Measurements from ENCODE around the gene EHMT1. TPM values are rescaled to one million over a fixed set of nuclear protein-coding genes. Genes with fewer than 3 reads are reported as not detected.

Gene EHMT1
- total RNA-seq, 1 donor from 2014 or later, result 82.7 TPM

- no peak overlapping the region for H3K27ac ChIP-seq
- H3K36me3 ChIP-seq, result peaks cover 6% of the 10 kb centered on the region
- ATAC-seq, result no peak
- no peaks in the 10 kb centered on the region for H3K4me1 ChIP-seq
- H3K9me3 ChIP-seq, result no peaks in the 10 kb centered on the region
- no peak for DNase-seq
- H3K27me3 ChIP-seq, result no peaks in the 10 kb centered on the region
- intact Hi-C loops (cut with DNase I), result no loop called here
- no peak overlapping the region for H3K4me3 ChIP-seq
- TF ChIP-seq CTCF (IDR thresholded peaks at IDR 0.05), result no peak
Observed at GRCh38 chr9:137738703-137739102, 119.9 kb downstream of the EHMT1 start.

GRCh38 chr9:137739371-137740309, 120.8 kb downstream of the EHMT1 start:
- H3K27ac ChIP-seq, result no peak overlapping the region
- no peak for TF ChIP-seq CTCF (IDR thresholded peaks at IDR 0.05)
- ATAC-seq (peak; percentile 30), DNase-seq (no peak)
- intact Hi-C loops (cut with DNase I), result no loop called here
- no peaks in the 10 kb centered on the region for H3K4me1 ChIP-seq
- no peak overlapping the region for H3K4me3 ChIP-seq
- no peaks in the 10 kb centered on the region for H3K9me3 ChIP-seq
- peaks cover 15% of the 10 kb centered on the region for H3K36me3 ChIP-seq
- no peaks in the 10 kb centered on the region for H3K27me3 ChIP-seq

- no peaks in the 10 kb centered on the region for H3K9me3 ChIP-seq
- ATAC-seq (peak; percentile 10), DNase-seq (no peak)
- no peaks in the 10 kb centered on the region for H3K27me3 ChIP-seq
- no peak overlapping the region for H3K27ac ChIP-seq
- H3K4me3 ChIP-seq, result no peak overlapping the region
- H3K4me1 ChIP-seq, result no peaks in the 10 kb centered on the region
- TF ChIP-seq CTCF (IDR thresholded peaks at IDR 0.05), result no peak
- intact Hi-C loops (cut with DNase I), result no loop called here
- H3K36me3 ChIP-seq, result peaks cover 21% of the 10 kb centered on the region
Observed at GRCh38 chr9:137740312-137740711, 121.5 kb downstream of the EHMT1 start.

- Histone ChIP-seq H3K9me3 (no peaks in the 10 kb centered on the region), H3K36me3 (peaks cover 31% of the 10 kb centered on the region), H3K4me1 (no peaks in the 10 kb centered on the region), H3K27ac (no peak overlapping the region), H3K27me3 (no peaks in the 10 kb centered on the region), H3K4me3 (no peak overlapping the region)
- intact Hi-C loops (cut with DNase I), result no loop called here
- DNase-seq, result no peak
- no peak for TF ChIP-seq CTCF (IDR thresholded peaks at IDR 0.05)
- no peak for ATAC-seq
Observed at GRCh38 chr9:137741330-137741729, 122.5 kb downstream of the EHMT1 start.

GRCh38 chr9:137742698-137743097, 123.9 kb downstream of the EHMT1 start:
- Histone ChIP-seq H3K4me3 (no peak overlapping the region), H3K27me3 (no peaks in the 10 kb centered on the region), H3K36me3 (peaks cover 45% of the 10 kb centered on the region), H3K4me1 (no peaks in the 10 kb centered on the region), H3K9me3 (no peaks in the 10 kb centered on the region), H3K27ac (no peak overlapping the region)
- ATAC-seq, result no peak
- DNase-seq, result no peak
- intact Hi-C loops (cut with DNase I), result no loop called here
- TF ChIP-seq CTCF (IDR thresholded peaks at IDR 0.05), result no peak

Data from upper lobe of right lung (tissue), 1 donor.